HG03066 (cell line): Measurements from ENCODE around the gene SLC29A4.
"Not testable (repeated sequence)": the region's sequence is repeated elsewhere in the genome, so short reads cannot be mapped to it uniquely, and the experiment has no call there.

Experiments used
- ATAC-seq: cut with Tn5 transposase; IDR thresholded peaks from one replicate; pipeline ENCODE4 v1.9.1; 2021; ENCODE audit warnings: low read depth; ENCODE audit not compliant: unreplicated experiment

Gene SLC29A4, protein sequence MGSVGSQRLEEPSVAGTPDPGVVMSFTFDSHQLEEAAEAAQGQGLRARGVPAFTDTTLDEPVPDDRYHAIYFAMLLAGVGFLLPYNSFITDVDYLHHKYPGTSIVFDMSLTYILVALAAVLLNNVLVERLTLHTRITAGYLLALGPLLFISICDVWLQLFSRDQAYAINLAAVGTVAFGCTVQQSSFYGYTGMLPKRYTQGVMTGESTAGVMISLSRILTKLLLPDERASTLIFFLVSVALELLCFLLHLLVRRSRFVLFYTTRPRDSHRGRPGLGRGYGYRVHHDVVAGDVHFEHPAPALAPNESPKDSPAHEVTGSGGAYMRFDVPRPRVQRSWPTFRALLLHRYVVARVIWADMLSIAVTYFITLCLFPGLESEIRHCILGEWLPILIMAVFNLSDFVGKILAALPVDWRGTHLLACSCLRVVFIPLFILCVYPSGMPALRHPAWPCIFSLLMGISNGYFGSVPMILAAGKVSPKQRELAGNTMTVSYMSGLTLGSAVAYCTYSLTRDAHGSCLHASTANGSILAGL

DNA sequence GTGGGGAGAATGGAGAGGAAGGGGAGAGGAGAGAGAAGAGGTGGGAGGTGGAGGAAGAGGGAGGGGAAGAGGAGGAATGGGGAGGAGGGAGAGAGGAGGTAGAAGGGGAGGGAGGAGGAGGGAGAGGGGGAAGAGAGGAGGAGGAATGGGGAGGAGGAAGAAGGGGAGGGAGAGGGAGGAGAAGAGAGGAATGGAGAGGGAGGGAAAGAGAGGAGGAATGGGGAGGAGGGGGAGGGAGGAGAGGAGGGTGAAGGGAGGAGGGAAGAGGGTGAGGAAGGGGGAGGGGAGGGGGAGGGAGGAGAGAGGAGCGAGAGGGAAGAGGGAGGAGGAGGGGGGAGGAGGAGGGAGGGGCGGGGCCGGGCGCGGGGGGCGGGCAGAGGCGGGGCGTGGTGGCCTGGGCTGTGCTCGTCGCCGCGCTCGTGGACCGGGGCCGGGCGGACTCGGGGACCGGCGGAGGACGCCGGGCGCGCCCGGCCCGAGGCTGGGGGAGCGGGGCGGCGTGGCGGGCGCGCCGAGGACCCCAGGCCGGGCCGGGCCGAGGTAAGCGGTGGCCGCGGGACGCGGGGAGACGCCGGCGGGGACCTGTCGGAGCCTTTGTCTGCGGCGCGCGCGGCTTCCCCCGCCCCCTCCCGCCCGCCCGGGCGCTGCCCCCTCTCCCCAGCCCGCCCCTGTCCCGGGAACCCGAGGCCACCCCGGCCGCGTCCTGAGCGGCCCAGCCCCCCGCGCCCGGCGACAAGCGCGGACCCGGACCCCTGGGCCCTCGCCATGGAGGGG is at the start of gene SLC29A4:
TSS of gene SLC29A4 (plus strand) at position 401 of the 774 bp plus-strand sequence. CDS start 4,874 bp downstream, outside the sequence.
- no peak for ATAC-seq

DNA sequence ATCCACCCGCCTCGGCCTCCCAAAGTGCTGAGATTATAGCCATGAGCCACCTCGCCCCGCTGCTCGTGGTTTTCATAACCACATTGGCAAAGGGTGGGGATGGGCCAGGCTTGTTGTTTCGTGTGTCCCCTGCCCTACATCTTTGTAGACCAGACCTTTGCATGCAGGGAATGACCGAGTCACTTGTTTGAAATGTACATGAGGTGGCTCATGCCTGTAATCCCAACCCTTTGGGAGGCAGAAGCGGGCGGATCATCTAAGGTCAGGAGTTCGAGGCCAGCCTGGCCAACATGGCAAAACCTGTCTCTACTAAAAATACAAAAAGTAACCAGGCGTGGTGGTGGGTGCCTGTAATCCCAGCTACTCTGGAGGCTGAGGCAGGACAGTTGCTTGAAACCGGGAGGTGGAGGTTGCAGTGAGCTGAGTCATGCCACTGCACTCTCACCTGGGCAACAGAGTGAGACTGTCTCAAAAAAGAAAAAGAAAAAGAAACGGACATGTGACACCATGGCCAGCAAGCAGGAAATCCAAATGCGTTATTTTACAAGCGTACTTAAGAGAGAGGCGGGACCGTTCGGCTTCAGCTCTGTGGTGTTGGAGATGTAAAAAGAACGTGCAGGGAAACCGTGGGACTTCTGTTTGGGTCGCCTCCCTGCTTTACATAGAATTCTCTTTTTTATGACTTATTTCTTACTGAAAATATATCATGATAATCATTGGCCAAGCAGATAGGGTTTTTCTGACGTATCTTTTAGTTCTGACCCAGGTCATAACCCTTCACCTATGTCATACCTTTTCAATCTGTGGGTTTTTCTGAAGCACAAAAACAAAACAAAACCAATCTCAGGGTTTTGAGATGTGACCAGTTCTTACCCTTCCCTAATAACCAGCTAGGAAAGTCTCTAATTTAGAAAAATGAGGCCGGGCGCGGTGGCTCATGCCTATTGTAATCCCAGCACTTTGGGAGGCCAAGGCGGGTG is 47.6 kb upstream of the SLC29A4 start:
- no peak for ATAC-seq

DNA sequence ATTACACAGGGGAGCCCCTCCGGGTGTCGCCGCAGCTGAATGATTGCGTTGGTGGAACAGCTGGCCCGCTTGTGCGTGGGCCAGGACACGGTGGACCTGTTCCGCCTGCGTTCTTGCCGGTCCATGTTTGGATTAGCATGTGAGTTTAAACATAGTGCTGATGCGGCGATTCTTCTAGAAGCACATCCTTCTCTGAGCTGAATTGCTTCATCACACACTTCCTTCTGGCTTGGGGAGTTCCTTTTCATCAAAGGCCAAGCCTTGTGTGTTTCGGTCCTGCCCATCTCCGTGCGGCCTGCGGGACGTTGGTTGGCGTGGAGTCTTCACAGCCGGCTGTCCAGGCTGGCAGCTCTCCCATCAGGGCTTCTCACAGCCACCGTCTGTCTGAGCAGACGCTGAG is 45.5 kb upstream of the SLC29A4 start:
- no peak for ATAC-seq

DNA sequence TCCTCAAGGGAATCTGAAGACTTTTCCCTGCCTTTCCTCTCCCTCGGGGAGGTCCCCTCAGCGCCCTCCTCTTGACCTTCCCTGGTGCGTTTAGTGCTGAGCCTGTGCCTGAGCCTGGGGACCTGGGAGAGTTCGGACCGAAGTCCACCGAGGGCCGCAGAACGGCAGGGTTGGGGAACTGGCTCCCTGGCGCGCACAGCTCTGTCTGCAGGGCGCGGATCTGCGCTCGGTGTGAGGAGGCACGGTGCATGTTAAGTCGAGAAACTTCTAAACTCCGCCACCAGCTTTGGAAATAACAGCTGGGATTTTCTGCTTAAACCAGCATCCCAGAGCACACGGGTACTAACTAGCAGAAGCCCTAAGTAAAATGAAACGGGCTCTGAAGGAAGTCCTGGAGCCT is 44.2 kb upstream of the SLC29A4 start:
- ATAC-seq, result no peak

DNA sequence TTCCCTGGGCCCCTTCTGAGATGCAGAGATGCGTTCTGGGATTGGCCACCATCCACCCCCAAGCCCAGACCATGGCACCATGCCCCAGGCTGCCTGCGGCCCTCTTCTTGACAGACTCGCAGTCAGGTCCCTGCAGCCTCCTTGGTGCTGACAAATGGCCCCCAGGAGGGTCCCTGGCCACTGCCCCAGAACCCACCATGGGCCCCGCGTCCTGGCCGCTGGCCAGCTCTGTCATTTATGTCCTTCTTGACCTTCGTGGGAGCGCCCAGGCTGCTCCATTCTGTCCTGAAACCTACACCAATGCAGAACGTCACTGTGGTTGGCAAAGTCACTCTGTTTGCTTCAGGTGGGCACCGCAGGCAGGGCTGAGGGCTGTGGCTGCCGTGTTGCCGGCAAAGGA is 39.5 kb upstream of the SLC29A4 start:
- no peak for ATAC-seq

DNA sequence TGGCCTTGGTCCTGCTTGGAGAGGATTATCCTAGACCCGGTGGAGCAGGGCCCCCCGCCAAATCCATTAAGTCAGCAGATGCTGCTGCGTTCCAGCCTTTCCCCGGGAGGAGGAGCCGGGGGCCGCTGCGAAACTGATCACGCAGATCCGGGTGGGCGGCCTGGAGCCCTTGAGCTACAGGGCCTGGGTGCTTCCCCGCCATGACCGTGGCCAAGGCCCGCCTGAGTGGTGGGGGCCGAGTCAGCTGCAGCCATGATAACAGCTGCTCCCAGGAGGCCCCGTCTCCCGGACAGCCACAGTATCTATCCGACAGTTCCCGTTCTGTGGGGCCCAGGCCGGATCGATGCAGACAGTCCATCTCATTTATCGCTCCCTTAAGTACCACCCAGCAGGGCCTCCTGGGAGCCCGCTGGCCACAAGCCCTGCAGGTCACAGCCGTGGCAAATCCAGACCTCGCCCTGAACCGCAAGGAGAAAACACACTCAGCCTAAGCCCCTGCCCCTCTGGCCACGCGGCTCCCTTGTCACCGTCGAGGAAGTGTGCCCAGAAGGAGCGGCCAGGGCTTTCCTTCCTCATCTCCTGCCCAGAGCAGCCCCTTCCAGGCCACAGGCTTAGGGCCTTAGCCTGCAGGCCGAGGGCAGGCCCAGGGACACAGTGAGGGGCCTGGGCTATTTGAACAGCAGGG is 34.4 kb upstream of the SLC29A4 start:
- ATAC-seq, result no peak

DNA sequence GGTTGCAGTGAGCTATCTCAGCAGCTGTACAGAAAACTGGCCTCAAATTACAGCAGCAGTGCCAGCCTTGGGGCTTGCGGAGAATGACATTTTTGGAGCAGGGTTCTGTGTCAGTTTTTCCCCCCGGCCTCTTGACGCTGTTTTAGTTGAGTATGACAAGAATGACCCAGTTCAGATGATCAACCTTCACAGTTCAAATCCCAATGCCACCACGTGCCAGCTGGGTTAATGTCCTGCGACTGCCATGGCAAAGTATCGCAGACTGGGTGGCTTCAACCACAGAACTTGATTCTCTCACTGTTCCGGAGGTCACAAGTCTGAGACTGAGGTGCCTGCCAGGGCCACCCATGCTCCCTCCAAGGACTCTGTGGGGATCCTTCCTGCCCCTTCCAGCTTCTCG is 32.0 kb upstream of the SLC29A4 start:
- ATAC-seq, result not testable (repeated sequence)

DNA sequence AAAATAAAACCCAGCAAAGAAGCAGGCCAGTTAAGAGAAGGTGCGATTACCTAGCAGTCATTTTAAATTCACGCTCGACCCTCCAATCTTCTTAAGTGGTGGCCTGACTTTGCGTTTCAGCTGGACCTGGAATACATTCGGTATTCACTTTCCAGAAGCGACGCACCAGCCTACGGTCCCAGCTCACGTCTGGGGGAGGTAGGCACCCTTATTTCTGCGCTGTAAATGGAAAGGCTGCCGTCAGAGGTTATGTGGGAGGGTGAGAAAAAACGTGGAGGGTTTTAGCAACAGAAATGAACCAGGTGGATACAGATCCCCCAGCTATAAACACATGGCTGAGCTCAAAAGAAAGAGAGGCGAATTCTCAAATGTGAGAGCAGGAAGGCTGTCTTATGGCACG is 29.2 kb upstream of the SLC29A4 start:
- ATAC-seq, result not testable (repeated sequence)

DNA sequence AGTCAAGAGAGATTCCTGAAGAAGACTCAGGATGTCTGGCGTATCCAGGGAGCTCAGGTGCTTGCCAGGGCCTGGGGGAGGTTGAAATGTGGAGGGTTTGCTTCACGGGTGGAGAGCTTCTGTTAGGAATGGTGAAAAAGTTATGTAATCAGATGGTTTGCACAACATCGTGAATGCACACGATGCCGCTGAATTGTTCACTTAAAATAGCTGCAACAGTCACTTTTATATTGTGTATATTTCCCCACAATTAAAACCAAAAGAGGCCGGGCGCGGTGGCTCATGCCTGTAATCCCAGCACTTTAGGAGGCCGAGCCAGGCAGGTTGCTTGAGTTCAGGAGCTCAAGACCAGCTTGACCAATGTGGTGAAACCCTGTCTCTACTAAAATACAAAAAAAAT is 28.4 kb upstream of the SLC29A4 start:
- ATAC-seq, result not testable (repeated sequence)

DNA sequence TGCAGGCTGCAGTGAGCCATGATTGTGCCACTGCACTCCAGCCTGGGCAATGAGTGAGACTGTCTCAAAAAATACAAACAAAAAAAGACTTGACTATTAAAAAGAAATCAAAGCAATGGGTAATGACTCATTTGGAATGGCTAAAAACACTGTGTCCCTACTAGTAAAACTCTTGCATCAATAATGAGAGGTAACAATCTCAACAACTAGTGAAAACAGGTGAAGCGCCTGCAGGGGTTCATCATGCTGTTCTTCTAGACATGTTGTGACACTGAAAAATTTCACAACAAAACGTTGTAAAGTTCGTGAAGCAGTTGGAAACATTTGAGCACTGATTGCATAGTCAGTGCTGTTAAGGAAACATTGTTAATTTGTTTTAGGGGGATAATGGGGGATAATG is 26.9 kb upstream of the SLC29A4 start:
- no peak for ATAC-seq

DNA sequence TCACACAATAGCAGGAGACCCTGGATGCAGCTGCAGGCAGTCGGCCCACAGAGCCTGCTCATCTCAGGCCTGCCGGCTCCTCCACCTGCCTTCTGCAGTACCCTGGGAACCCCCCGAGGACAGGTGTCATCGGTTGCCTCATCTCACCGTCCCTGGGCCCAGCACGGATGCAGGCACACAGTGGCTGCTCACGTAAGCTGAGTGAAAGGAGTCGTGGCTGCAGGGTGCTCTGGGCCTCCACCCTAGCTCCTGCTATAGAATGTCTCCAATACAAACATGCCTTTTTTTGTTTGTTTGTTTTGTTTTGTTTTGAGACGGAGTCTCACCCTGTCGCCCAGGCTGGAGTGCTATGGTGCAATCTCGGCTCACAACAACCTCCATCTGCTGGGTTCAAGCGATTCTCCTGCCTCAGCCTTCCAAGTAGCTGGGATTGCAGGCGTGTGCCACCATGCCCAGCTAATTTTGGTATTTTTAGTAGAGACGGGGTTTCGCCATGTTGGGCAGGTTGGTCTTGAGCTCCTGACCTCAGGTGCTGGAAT is 22.1 kb upstream of the SLC29A4 start:
- not testable (repeated sequence) for ATAC-seq

DNA sequence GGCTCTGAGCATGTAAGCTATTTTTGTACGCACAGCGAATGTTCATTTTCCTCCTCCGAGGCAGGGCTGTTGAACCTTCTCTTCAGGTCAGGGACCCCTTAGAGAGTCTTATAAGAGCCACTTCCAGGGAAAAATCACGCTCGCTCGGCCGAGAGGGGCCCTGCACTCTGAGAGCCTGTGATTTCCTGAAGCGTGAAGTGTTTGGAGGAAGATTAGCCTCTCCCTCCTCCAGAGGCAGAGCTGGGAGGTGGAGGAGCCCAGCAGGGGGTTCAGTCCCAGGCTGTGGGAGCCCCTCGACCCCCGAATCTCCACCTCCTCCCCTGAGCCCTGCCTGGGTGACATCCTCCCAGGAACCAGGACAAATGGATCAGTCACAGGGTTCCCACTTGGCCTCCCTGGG is 19.7 kb upstream of the SLC29A4 start:
- ATAC-seq, result not testable (repeated sequence)

DNA sequence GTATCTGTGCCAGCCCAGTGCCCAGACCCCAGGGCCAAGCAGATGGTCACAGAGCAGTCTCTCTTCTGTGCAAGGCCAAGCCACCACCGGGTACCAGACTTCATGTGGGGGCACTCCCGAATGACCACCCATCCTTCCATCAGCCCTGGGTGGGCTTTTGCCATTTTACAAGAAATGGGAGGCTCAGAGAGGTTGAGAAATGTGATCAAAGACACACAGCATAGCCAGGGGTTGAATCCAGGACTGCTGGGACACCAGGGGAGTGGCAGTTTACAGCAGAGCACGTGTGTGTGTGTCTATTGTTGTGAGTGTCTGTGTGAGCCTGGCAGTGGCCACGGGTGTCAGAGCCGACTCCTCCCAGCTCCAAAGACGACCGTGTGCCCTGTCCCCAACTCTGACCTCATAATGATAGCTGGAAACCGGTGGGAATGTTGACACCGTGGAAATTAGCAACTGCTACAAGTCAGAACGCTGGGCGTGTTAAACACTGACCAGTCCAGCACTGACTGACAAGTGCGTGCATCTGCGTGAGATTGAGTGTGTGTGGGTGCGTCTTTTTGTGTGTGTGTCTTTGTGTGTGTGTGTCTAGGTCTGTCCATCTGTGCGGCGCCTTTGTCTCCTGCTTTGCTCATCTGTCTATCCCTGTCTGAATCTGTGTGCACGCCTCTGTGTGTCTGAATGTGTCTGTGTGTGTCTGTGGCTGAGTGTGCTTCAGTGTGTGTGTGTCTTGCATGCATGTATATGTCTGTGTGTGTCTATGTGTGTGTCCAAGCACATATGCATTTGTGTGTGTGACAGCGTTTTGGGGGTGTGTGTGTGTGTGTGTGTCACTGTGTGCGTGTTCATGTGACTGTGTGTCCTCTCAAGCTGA is 17.2 kb upstream of the SLC29A4 start:
- ATAC-seq, result no peak

DNA sequence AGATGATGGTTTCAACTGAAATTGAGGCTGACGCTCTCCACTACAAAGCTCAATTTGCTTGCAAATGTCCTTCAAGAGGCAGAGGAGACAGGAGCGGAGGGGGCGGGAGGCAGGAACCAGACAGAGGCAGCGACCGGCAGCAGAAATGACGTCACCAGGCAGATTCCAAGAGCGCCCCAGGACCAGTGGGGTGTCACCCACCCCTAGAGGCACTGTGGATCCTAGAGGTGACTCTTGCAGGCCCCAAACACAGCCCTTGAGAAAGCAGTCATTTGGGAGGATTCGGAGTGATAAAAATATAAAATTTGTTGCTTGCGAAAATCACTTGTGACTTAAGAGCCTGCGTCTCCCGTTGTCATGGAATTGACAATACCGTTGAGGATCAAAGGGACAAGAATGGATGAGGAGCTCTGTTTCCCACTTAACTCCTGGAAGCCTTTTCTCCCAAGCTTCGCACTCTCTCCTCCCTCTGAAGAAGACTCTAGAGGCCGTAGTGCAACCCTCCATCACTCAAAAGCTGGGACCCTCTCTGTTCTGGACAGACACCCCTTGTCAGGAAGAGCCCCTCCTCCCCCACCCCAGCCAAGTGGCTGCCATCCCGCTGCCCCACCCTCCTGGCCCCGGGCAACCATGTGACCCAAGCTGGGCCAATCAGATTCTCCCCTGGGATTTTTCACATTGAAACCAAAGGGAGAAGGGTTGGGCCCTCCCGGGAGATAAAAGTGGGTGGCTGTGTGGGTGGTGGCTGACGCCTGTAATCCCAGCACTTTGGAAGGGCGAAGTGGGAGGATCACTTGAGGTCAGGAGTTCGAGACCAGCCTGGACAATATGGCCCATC is 16.3 kb upstream of the SLC29A4 start:
- no peak for ATAC-seq

DNA sequence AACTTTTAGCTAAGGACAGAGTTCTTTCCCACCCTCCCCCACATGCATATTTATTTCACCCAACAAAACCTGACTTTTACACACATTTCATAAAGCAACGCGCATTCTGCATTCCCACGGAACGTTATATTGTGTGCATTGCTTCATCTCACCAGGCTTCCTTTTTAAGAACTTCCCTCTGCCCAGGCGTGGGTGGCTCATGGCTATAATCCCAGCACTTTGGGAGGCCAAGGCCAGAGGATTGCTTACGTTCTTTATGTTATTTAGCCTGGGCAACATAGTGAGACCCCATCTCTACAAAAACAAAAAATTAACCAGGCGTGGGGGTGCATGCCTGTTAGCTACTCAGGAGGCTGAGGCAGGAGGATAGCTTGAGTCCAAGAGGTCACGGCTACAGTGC is 14.9 kb upstream of the SLC29A4 start:
- not testable (repeated sequence) for ATAC-seq

DNA sequence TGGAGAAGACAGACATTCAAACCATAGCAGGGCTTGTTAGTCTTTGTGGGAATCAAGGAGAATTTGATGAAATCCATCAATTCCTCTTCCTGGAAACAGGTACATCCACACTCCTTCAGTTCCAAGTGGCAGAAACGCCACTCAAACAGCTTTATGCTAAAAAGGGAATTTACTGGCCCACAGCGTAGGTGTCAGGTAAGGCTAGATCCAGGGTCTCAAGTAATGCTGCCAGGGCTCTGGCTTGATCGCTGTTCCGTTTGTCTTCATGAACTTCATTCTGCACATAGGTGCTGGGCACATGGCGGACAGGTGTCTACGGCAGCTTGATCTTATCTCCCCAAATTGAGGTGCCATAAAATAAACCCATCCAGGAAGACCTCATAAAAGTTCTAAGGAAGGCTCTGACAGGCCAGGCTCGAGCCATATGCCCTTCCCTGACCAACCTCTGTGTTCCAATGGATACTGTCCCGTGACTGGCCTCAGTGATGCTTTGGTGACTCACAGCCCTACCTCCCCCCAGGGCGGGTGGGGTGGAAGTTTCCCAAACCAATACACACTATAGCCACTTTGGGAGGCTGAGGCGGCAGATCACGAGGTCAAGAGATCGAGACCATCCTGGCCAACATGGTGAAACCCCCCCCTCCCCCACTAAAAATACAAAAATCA is 12.6 kb upstream of the SLC29A4 start:
- not testable (repeated sequence) for ATAC-seq

DNA sequence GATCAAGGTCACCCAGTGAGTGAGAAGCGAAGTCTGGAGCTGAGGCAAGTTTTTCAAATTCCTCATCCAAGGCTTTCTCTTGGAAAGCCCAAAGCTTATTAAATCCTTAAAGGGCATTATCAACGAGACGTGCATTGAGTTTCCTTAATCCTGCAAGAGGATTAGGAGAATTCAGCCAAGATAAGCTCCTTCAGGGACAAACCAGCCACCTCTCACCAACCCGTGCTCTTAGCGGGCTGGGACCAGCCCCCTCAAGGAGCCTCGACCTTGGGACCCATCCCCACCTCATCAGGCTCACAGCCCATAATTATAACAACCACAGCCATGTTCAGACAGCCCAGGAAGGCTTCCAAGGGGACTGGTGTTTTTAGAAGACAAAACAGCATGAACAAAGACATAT is 12.0 kb upstream of the SLC29A4 start:
- ATAC-seq, result no peak
